ENCODE results near the gene PRM3.

- TF ChIP-seq, protein P1, sequence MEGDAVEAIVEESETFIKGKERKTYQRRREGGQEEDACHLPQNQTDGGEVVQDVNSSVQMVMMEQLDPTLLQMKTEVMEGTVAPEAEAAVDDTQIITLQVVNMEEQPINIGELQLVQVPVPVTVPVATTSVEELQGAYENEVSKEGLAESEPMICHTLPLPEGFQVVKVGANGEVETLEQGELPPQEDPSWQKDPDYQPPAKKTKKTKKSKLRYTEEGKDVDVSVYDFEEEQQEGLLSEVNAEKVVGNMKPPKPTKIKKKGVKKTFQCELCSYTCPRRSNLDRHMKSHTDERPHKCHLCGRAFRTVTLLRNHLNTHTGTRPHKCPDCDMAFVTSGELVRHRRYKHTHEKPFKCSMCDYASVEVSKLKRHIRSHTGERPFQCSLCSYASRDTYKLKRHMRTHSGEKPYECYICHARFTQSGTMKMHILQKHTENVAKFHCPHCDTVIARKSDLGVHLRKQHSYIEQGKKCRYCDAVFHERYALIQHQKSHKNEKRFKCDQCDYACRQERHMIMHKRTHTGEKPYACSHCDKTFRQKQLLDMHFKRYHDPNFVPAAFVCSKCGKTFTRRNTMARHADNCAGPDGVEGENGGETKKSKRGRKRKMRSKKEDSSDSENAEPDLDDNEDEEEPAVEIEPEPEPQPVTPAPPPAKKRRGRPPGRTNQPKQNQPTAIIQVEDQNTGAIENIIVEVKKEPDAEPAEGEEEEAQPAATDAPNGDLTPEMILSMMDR (IDR thresholded peaks at IDR 0.05; ENCODE audit: low read depth, low read length), result no peak
- TF ChIP-seq POLR2A (IDR thresholded peaks at IDR 0.05; ENCODE audit: extremely low read depth, insufficient read length) (no peak), MAX (IDR thresholded peaks at IDR 0.05; ENCODE audit: low read depth, low read length) (no peak)
Measured at GRCh38 chr16:11319529-11320146, 46.2 kb upstream of the PRM3 start.
